ENCODE results near the gene ZNF605. TPM values are rescaled to one million over a fixed set of nuclear protein-coding genes. Genes with fewer than 3 reads are reported as not detected.

The ZNF605 gene
- total and polyA plus RNA-seq, 2 of the 4 experiments (the other 2 are of a cell fraction): 3.6 to 9.9 TPM

- no peak overlapping the region for H2BK15ac ChIP-seq (ENCODE audit: low read depth, low read length)
- H3K4me3 ChIP-seq (ENCODE audit: insufficient read depth, low read depth, low read length): peak overlapping the region; percentile 90
- ChIA-PET CTCF (no interaction called here), POLR2A (ENCODE audit: unreplicated experiment) (no interaction called here)
- peaks cover 5% of the 10 kb centered on the region for H3K36me3 ChIP-seq (ENCODE audit: control insufficient read depth, insufficient read depth, low read length)
- peak overlapping the region; percentile 92 for H3K4me2 ChIP-seq (ENCODE audit: low read depth, low read length)
- peak; percentile 67 for DNase-seq
- H3K4ac ChIP-seq (ENCODE audit: low read depth, low read length): peak overlapping the region; percentile 27
- BruUV-seq (replicated peaks): TSS peak; percentile 72
- peak overlapping the region; percentile 71 for H3K9ac ChIP-seq (ENCODE audit: low read depth, low read length)
- no peak overlapping the region; the same call in 1 of the 2 replicates for H3K18ac ChIP-seq (ENCODE audit: low read depth, low read length)
- H3K27ac ChIP-seq (ENCODE audit: insufficient read depth, low read length): peak overlapping the region; percentile 72
- peak overlapping the region; percentile 81 for H4K5ac ChIP-seq (ENCODE audit: low read depth, low read length)
- H2BK120ac ChIP-seq (ENCODE audit: low read depth, low read length): no peak overlapping the region
- peak overlapping the region; percentile 88 for H3K14ac ChIP-seq (replicated peaks; ENCODE audit: low read depth, low read length)
- H3K27me3 ChIP-seq (ENCODE audit: control insufficient read depth, insufficient read depth, low read length): no peaks in the 10 kb centered on the region
- intact Hi-C loops (cut with micrococcal nuclease) (no loop called here), in situ Hi-C loops (cut with MboI; ENCODE audit: low sequenced_read_pairs) (no loop called here), dilution Hi-C loops (cut with HindIII; ENCODE audit: low sequenced_read_pairs, unreplicated experiment) (no loop called here)
- peak overlapping the region; percentile 52 for H2BK5ac ChIP-seq (ENCODE audit: low read depth, low read length, poor library complexity, severe bottlenecking)
- peak overlapping the region; percentile 90 for H2AFZ ChIP-seq (replicated peaks; ENCODE audit: low read length, poor library complexity)
- no peaks in the 10 kb centered on the region for H3K9me1 ChIP-seq (ENCODE audit: insufficient read depth, low read length)
- H2BK20ac ChIP-seq (ENCODE audit: low read depth, low read length): no peak overlapping the region
- peak overlapping the region; percentile 33 for H3K56ac ChIP-seq (ENCODE audit: extremely low read depth, insufficient read depth, low read length)
- WGBS, 2 experiments (ENCODE audit: extremely low coverage in 2 of 2, insufficient read length in 1 of 2): 4% methylated on average over 11 of the region's 39 CpGs; no CpG with 5 or more reads in 1 of the 2 experiments
- peak; percentile 61 for ATAC-seq (ENCODE audit: low read depth)
- H2AK9ac ChIP-seq (replicated peaks; ENCODE audit: low read depth, low read length, poor library complexity): peak overlapping the region; percentile 80
- peak overlapping the region; percentile 41 for H2AK5ac ChIP-seq (ENCODE audit: low read depth, low read length)
- H3K9me3 ChIP-seq (ENCODE audit: control insufficient read depth, insufficient read depth, low read length): peaks cover 30% of the 10 kb centered on the region
- H4K20me1 ChIP-seq (ENCODE audit: insufficient read depth, low read length): no peaks in the 10 kb centered on the region
- H3K79me1 ChIP-seq (ENCODE audit: low read depth in 1 of 2, low read length in 2 of 2): peaks cover 24 to 42% of the 10 kb centered on the region in 2 experiments
- H3K4me1 ChIP-seq (ENCODE audit: control insufficient read depth, insufficient read depth, low read length): peaks cover 6% of the 10 kb centered on the region
- peak overlapping the region; percentile 67 for H4K91ac ChIP-seq (ENCODE audit: insufficient read depth, low read depth, low read length)
- H4K8ac ChIP-seq (ENCODE audit: low read depth in 2 of 2, low read length in 2 of 2): peak overlapping the region; percentile 91 to 92
- H3K23ac ChIP-seq (ENCODE audit: low read depth, low read length): peak overlapping the region; percentile 36
- TF ChIP-seq ELK1 (IDR thresholded peaks at IDR 0.05; ENCODE audit: borderline replicate concordance, low read depth, low read length): no peak
- TF ChIP-seq MAFK (IDR thresholded peaks at IDR 0.05; ENCODE audit: low read depth, low read length): no peak
- TF ChIP-seq MAZ (IDR thresholded peaks at IDR 0.05; ENCODE audit: borderline replicate concordance, low read depth, low read length): no peak
- TF ChIP-seq USF2 (IDR thresholded peaks at IDR 0.05; ENCODE audit: low read depth, low read length): no peak
- TF ChIP-seq CHD1 (IDR thresholded peaks at IDR 0.05; ENCODE audit: low read depth, low read length): no peak
- TF ChIP-seq BHLHE40 (IDR thresholded peaks at IDR 0.05; ENCODE audit: low read depth, low read length): peak; percentile 58; the same call in 1 of the 2 replicates
- TF ChIP-seq CTCF (conservative IDR thresholded peaks at IDR 0.05; ENCODE audit: low read depth, low read length): no peak
- TF ChIP-seq SMC3 (IDR thresholded peaks at IDR 0.05; ENCODE audit: low read depth, low read length): no peak
- TF ChIP-seq CEBPB (IDR thresholded peaks at IDR 0.05; ENCODE audit: low read depth, low read length): peak; percentile 72
- no peak for TF ChIP-seq FOS (IDR thresholded peaks at IDR 0.05; ENCODE audit: low read depth, low read length)
- peak; percentile 15; the same call in 1 of the 2 replicates for TF ChIP-seq MXI1 (IDR thresholded peaks at IDR 0.05; ENCODE audit: borderline replicate concordance, low read depth, low read length)
- no peak for TF ChIP-seq RCOR1 (IDR thresholded peaks at IDR 0.05; ENCODE audit: insufficient replicate concordance, low read length)
- TF ChIP-seq RFX5 (IDR thresholded peaks at IDR 0.05; ENCODE audit: low read depth, low read length): no peak
- peak; percentile 19; the same call in 1 of the 2 replicates for TF ChIP-seq POLR2A (IDR thresholded peaks at IDR 0.05; ENCODE audit: low read depth, low read length)
These were observed 754 bp downstream of the ZNF605 start for GRCh38 chr12:132955094-132956010.

Data from IMR-90 (cell line).